A549 (cell line): ENCODE measurements around the gene CACNA1D. TPM values are rescaled to one million over a fixed set of nuclear protein-coding genes. Genes with fewer than 3 reads are reported as not detected.

Source experiments
- ATAC-seq, 2 experiments: fragments of 200-7000 bp in 1 of 2; fragments of >200 bp in 1 of 2; cut with Nextera tagmentation in 1 of 2; cut with Tn5 transposase in 1 of 2; 3 replicates each; pipeline versions ENCODE4 v1.8.0 to v1.9.1; 2018 to 2020; ENCODE audit warnings: mild to moderate bottlenecking in 1 of 2, moderate library complexity in 1 of 2
- CTCF ChIA-PET: fragments of 300-600 bp; sonication (Branson Sonifier 250); formaldehyde crosslinking; extraction: SDS; loops from one replicate; lab custom pipeline; 2021; ENCODE audit warnings: antibody characterized with exemption, inconsistent platforms; lab: Yijun Ruan, JAX
- POLR2A ChIA-PET: fragments of 350-600 bp; formaldehyde crosslinking; extraction: SDS; loops from one replicate; lab custom pipeline; 2021; ENCODE audit warnings: antibody characterized with exemption, inconsistent platforms; lab: Yijun Ruan, JAX
- DNase-seq, 2 experiments: peaks; one replicate each; pipeline versions ENCODE4 v3.0.0 to v3.0.0-alpha.2; 2011 to 2016; ENCODE audit warnings: low read depth in 1 of 2, low spot score in 1 of 2
- FAIRE-seq: peaks from 2 replicates; lab custom pipeline; 2011; peaks lifted over from hg19 to GRCh38; lab: Jason Lieb, UNC
- H3K27ac ChIP-seq, 2 experiments: fragments of >200 bp; sonication (Bioruptor Twin); formaldehyde crosslinking; 3 replicates each; pipeline ENCODE4 v1.5.1; 2016 to 2017
- H3K4me1 ChIP-seq: fragments of >200 bp; sonication (Bioruptor Twin); formaldehyde crosslinking; 3 replicates; pipeline ENCODE4 v1.6.1; 2016
- H3K4me2 ChIP-seq: fragments of >200 bp; sonication (Bioruptor Twin); formaldehyde crosslinking; 3 replicates; pipeline ENCODE4 v1.6.1; 2016
- H3K4me3 ChIP-seq: fragments of >200 bp; sonication (Bioruptor Twin); formaldehyde crosslinking; 3 replicates; pipeline ENCODE4 v1.5.1; 2016
- H3K9me3 ChIP-seq: fragments of >200 bp; sonication (Bioruptor Twin); formaldehyde crosslinking; 3 replicates; pipeline ENCODE4 v1.6.1; 2016
- BHLHE40 ChIP-seq: IDR thresholded peaks from 2 replicates; pipeline ENCODE4 v1.6.1; 2012; ENCODE audit warnings: low read depth, low read length, inconsistent platforms
- CBX8 ChIP-seq: fragments of 200-600 bp; sonication (generic); IDR thresholded peaks from 2 replicates; pipeline ENCODE4 v1.6.1; 2016
- CEBPB ChIP-seq, 2 experiments: fragments of >200 bp in 1 of 2; sonication (Bioruptor Twin) in 1 of 2; formaldehyde crosslinking in 1 of 2; IDR thresholded peaks; 2 replicates each; pipeline ENCODE4 v1.6.1; 2012 to 2016
- EHMT2 ChIP-seq: fragments of 200-600 bp; sonication (generic); IDR thresholded peaks from 2 replicates; pipeline ENCODE4 v1.6.1; 2016; ENCODE audit warnings: antibody characterized with exemption, low read depth, mild to moderate bottlenecking, moderate library complexity
- EP300 ChIP-seq, 2 experiments: fragments of >200 bp; sonication (Bioruptor Twin); formaldehyde crosslinking; IDR thresholded peaks; 2 replicates in 1 of 2; 3 replicates in 1 of 2; pipeline ENCODE4 v1.6.1; 2016 to 2017
- ESRRA ChIP-seq: fragments of 150-350 bp; IDR thresholded peaks from 2 replicates; pipeline ENCODE4 v1.6.1; 2014; ENCODE audit warnings: mild to moderate bottlenecking, low read length, borderline replicate concordance
- FOSB ChIP-seq: fragments of 250-450 bp; sonication (Bioruptor Pico); IDR thresholded peaks from 2 replicates; pipeline ENCODE4 v1.5.0; 2020; ENCODE audit warnings: mild to moderate bottlenecking, moderate library complexity
- FOSL2 ChIP-seq, 2 experiments: fragments of 450-650 bp in 1 of 2; fragments of >200 bp in 1 of 2; sonication (Bioruptor Twin) in 1 of 2; formaldehyde crosslinking; IDR thresholded peaks; 2 replicates each; pipeline versions ENCODE4 v1.5.0 to v1.6.1; 2016 to 2020; ENCODE audit warnings: mild to moderate bottlenecking in 1 of 2, moderate library complexity in 1 of 2
- GATA3 ChIP-seq: IDR thresholded peaks from 2 replicates; pipeline ENCODE4 v1.6.1; 2012; ENCODE audit warnings: borderline replicate concordance
- HES2 ChIP-seq: fragments of >200 bp; sonication (Bioruptor Twin); formaldehyde crosslinking; IDR thresholded peaks from 2 replicates; pipeline ENCODE4 v1.6.1; 2016
- HMGXB4 ChIP-seq: fragments of 250-450 bp; sonication (Bioruptor Pico); IDR thresholded peaks from 2 replicates; pipeline ENCODE4 v1.5.0; 2021; ENCODE audit warnings: mild to moderate bottlenecking, moderate library complexity, borderline replicate concordance
- JUN ChIP-seq, 2 experiments: fragments of >200 bp; sonication (Bioruptor Twin); formaldehyde crosslinking; IDR thresholded peaks; 2 replicates in 1 of 2; 3 replicates in 1 of 2; pipeline ENCODE4 v1.6.1; 2016 to 2017
- JUNB ChIP-seq: fragments of >200 bp; sonication (Bioruptor Twin); formaldehyde crosslinking; IDR thresholded peaks from 2 replicates; pipeline ENCODE4 v1.6.1; 2016
- MAX ChIP-seq: IDR thresholded peaks from 2 replicates; pipeline ENCODE4 v1.6.1; 2012
- RAD21 ChIP-seq, 2 experiments: fragments of >200 bp in 1 of 2; sonication (Bioruptor Twin) in 1 of 2; formaldehyde crosslinking in 1 of 2; IDR thresholded peaks in 1 of 2; conservative IDR thresholded peaks in 1 of 2; 2 replicates in 1 of 2; 3 replicates in 1 of 2; pipeline ENCODE4 v1.6.1; 2012 to 2018; ENCODE audit warnings: inconsistent platforms in 1 of 2
- REST ChIP-seq: fragments of 200-600 bp; sonication (generic); IDR thresholded peaks from 2 replicates; pipeline ENCODE4 v1.6.1; 2016; ENCODE audit warnings: antibody characterized with exemption, mild to moderate bottlenecking, moderate library complexity
- SMC3 ChIP-seq: fragments of >200 bp; sonication (Bioruptor Twin); formaldehyde crosslinking; IDR thresholded peaks from 3 replicates; pipeline ENCODE4 v1.6.1; 2018; ENCODE audit warnings: inconsistent platforms
- TFCP2L1 ChIP-seq: fragments of 250-450 bp; sonication (Bioruptor Pico); IDR thresholded peaks from 2 replicates; pipeline ENCODE4 v1.5.0; 2021; ENCODE audit warnings: mild to moderate bottlenecking
- WGBS: methylation state at CpG from one replicate; pipeline ENCODE4 v1.1.6; 2017; ENCODE audit errors: missing lambda C conversion rate; 5-methylcytosine and 5-hydroxymethylcytosine counted together
- polyA plus RNA-seq, 4 experiments: library from polyadenylated mRNA; depleted of rRNA in 3 of 4; stranded (reverse); fragments of >200 nt; fragmentation: RNase III in 1 of 4; extraction: RNeasy Plus Mini Kit Qiagen cat#74134 plus additional on column Dnase treatment in 1 of 4; gene quantifications; 2 replicates in 3 of 4; 3 replicates in 1 of 4; pipeline ENCODE4 v1.2.3, GENCODE V29; 2011 to 2017
- TF ChIP-seq, protein P1 (sequence below): fragments of >200 bp; sonication (Bioruptor Twin); formaldehyde crosslinking; IDR thresholded peaks from 3 replicates; pipeline ENCODE4 v1.5.1; 2016

CACNA1D gene
- polyA plus RNA-seq, 2 of the 4 experiments (the other 2 are of a cell fraction), result 1.1 to 10.7 TPM

DNA sequence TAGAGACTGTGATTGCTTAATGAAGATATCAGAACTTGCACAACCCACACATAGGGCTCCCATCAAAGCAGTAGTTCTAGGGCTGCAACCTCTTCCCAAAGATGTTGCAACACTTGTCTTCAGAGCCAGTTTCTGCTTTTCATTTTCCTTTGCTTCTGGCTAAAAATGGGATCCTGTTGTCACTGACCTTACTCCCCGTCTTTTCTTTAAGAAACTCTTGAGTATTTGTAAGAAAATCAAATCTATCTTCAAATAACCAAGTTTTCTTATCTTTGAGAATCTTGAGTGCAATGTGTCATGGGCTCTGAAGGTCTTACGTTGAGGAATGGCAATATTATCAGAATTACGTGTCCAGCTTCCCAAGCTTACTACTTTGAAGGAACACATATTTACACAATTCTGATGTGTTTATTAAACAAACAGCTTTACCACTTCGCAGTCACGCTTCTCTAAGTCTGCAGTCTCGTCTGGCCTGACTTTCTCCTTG lies 24.1 kb downstream of the CACNA1D start:
- TF ChIP-seq REST (no peak), FOSL2 (IDR thresholded peaks at IDR 0.05) (peak; percentile 80), FOSL2 (CRISPR knock-in tag; IDR thresholded peaks at IDR 0.05) (peak; percentile 89), HES2 (peak; percentile 82), MAX (peak; percentile 69; the same call in 1 of the 2 replicates), TFCP2L1 (CRISPR knock-in tag) (no peak), SMC3 (peak; percentile 22), ESRRA (peak; percentile 37; the same call in 1 of the 2 replicates), JUN (IDR thresholded peaks at IDR 0.05) (peak; percentile 84 to 95), GATA3 (peak; percentile 97), FOSB (CRISPR knock-in tag) (no peak), RAD21 (conservative IDR thresholded peaks at IDR 0.05 in 1 of 2, IDR thresholded peaks at IDR 0.05 in 1 of 2) (peak in 1 of 2 experiments; percentile 22; a peak in 1 of 5 replicates), HMGXB4 (CRISPR knock-in tag) (no peak), JUNB (peak; percentile 87), BHLHE40 (peak; percentile 54; the same call in 1 of the 2 replicates), EHMT2 (no peak), CEBPB (IDR thresholded peaks at IDR 0.05) (peak; percentile 96 to 99), EP300 (IDR thresholded peaks at IDR 0.05) (peak; percentile 85 to 90; a peak in 4 of 5 replicates), CBX8 (no peak)
- TF ChIP-seq, protein P1, sequence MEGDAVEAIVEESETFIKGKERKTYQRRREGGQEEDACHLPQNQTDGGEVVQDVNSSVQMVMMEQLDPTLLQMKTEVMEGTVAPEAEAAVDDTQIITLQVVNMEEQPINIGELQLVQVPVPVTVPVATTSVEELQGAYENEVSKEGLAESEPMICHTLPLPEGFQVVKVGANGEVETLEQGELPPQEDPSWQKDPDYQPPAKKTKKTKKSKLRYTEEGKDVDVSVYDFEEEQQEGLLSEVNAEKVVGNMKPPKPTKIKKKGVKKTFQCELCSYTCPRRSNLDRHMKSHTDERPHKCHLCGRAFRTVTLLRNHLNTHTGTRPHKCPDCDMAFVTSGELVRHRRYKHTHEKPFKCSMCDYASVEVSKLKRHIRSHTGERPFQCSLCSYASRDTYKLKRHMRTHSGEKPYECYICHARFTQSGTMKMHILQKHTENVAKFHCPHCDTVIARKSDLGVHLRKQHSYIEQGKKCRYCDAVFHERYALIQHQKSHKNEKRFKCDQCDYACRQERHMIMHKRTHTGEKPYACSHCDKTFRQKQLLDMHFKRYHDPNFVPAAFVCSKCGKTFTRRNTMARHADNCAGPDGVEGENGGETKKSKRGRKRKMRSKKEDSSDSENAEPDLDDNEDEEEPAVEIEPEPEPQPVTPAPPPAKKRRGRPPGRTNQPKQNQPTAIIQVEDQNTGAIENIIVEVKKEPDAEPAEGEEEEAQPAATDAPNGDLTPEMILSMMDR, result no peak
- Histone ChIP-seq H3K4me3 (no peak overlapping the region; the same call in 2 of the 3 replicates), H3K9me3 (no peaks in the 10 kb centered on the region), H3K4me1 (peaks cover 64% of the 10 kb centered on the region), H3K4me2 (peak overlapping the region; percentile 97), H3K27ac (peak overlapping the region; percentile 87 to 99)
- ChIA-PET CTCF (interaction anchor here (1.5 to 1.9 kb wide), 2 partner anchors 10 to 192 kb away, joined by 5 to 6 read pairs; no protein-coding TSS in a partner anchor), POLR2A (no interaction called here)
- ATAC-seq (peak; percentile 89 to 92), DNase-seq (peak; percentile 48 to 92), FAIRE-seq (peak; percentile 94)
- WGBS, result under 1% methylated on average over 6 of the region's 6 CpGs
